Activated T-cell treated with anti-CD3 and anti-CD28 coated beads, Interleukin-2, amount 50 U/mL, for 24 hours (primary cell): ENCODE data around the gene EVA1A.

Experiments used
- DNase-seq: peaks from one replicate; pipeline ENCODE4 v3.0.0-alpha.2; 2020
- H3K27ac Mint-ChIP-seq: 2 replicates; pipeline ENCODE4 v1.8.0; 2020; ENCODE audit warnings: mild to moderate bottlenecking, mixed read lengths
- H3K27me3 Mint-ChIP-seq: 2 replicates; pipeline ENCODE4 v1.8.0; 2020; ENCODE audit warnings: mixed read lengths
- H3K36me3 Mint-ChIP-seq: 2 replicates; pipeline ENCODE4 v1.8.0; 2020; ENCODE audit warnings: low read depth, mixed read lengths
- H3K4me1 Mint-ChIP-seq: 2 replicates; pipeline ENCODE4 v1.8.0; 2020; ENCODE audit warnings: low read depth, mixed read lengths
- H3K4me3 Mint-ChIP-seq: 2 replicates; pipeline ENCODE4 v1.8.0; 2020; ENCODE audit warnings: mild to moderate bottlenecking, moderate library complexity, mixed read lengths
- H3K9me3 Mint-ChIP-seq: 2 replicates; pipeline ENCODE4 v1.8.0; 2020; ENCODE audit warnings: mixed read lengths

EVA1A gene

GRCh38 chr2:75524276-75524911 is 36.3 kb downstream of the EVA1A start:
- no peaks in the 10 kb centered on the region for H3K36me3 Mint-ChIP-seq
- no peaks in the 10 kb centered on the region for H3K9me3 Mint-ChIP-seq
- no peak for DNase-seq
- no peak overlapping the region for H3K27ac Mint-ChIP-seq
- H3K27me3 Mint-ChIP-seq, result peaks cover 36% of the 10 kb centered on the region
- peaks cover 5% of the 10 kb centered on the region for H3K4me1 Mint-ChIP-seq
- no peak overlapping the region for H3K4me3 Mint-ChIP-seq

GRCh38 chr2:75523313-75524275 is 37.1 kb downstream of the EVA1A start:
- H3K27ac Mint-ChIP-seq, result no peak overlapping the region
- H3K4me1 Mint-ChIP-seq, result peaks cover 5% of the 10 kb centered on the region
- no peak overlapping the region for H3K4me3 Mint-ChIP-seq
- H3K9me3 Mint-ChIP-seq, result no peaks in the 10 kb centered on the region
- no peaks in the 10 kb centered on the region for H3K36me3 Mint-ChIP-seq
- DNase-seq, result no peak
- H3K27me3 Mint-ChIP-seq, result peaks cover 36% of the 10 kb centered on the region

- Mint-ChIP-seq H3K4me3 (no peak overlapping the region), H3K27ac (no peak overlapping the region), H3K36me3 (no peaks in the 10 kb centered on the region), H3K9me3 (no peaks in the 10 kb centered on the region), H3K27me3 (peaks cover 35% of the 10 kb centered on the region), H3K4me1 (peaks cover 5% of the 10 kb centered on the region)
- no peak for DNase-seq
Measured at GRCh38 chr2:75522543-75523312, 38.0 kb downstream of the EVA1A start.

GRCh38 chr2:75521225-75521872 is 39.4 kb downstream of the EVA1A start:
- no peak for DNase-seq
- Mint-ChIP-seq H3K36me3 (no peaks in the 10 kb centered on the region), H3K9me3 (no peaks in the 10 kb centered on the region), H3K4me3 (no peak overlapping the region), H3K27me3 (peaks cover 32% of the 10 kb centered on the region), H3K27ac (no peak overlapping the region), H3K4me1 (peaks cover 5% of the 10 kb centered on the region)

GRCh38 chr2:75519843-75520242 is 40.9 kb downstream of the EVA1A start:
- no peaks in the 10 kb centered on the region for H3K36me3 Mint-ChIP-seq
- H3K27me3 Mint-ChIP-seq, result peaks cover 33% of the 10 kb centered on the region
- H3K4me1 Mint-ChIP-seq, result peaks cover 5% of the 10 kb centered on the region
- no peak overlapping the region for H3K4me3 Mint-ChIP-seq
- no peaks in the 10 kb centered on the region for H3K9me3 Mint-ChIP-seq
- no peak overlapping the region for H3K27ac Mint-ChIP-seq
- DNase-seq, result no peak

- Mint-ChIP-seq H3K4me1 (peaks cover 4% of the 10 kb centered on the region), H3K27me3 (peaks cover 33% of the 10 kb centered on the region), H3K27ac (no peak overlapping the region), H3K4me3 (no peak overlapping the region), H3K9me3 (no peaks in the 10 kb centered on the region), H3K36me3 (no peaks in the 10 kb centered on the region)
- no peak for DNase-seq
Measured at GRCh38 chr2:75518638-75519465, 41.9 kb downstream of the EVA1A start.

- Mint-ChIP-seq H3K27ac (no peak overlapping the region), H3K9me3 (peaks cover 2% of the 10 kb centered on the region), H3K36me3 (no peaks in the 10 kb centered on the region), H3K4me1 (no peaks in the 10 kb centered on the region), H3K27me3 (peaks cover 29% of the 10 kb centered on the region), H3K4me3 (no peak overlapping the region)
- DNase-seq, result no peak
Measured at GRCh38 chr2:75517547-75518230, 43.0 kb downstream of the EVA1A start.

GRCh38 chr2:75516378-75517360 is 44.1 kb downstream of the EVA1A start:
- H3K4me3 Mint-ChIP-seq, result no peak overlapping the region
- peaks cover 29% of the 10 kb centered on the region for H3K27me3 Mint-ChIP-seq
- no peak overlapping the region for H3K27ac Mint-ChIP-seq
- DNase-seq, result no peak
- no peaks in the 10 kb centered on the region for H3K4me1 Mint-ChIP-seq
- H3K9me3 Mint-ChIP-seq, result peaks cover 8% of the 10 kb centered on the region
- H3K36me3 Mint-ChIP-seq, result no peaks in the 10 kb centered on the region

- no peak overlapping the region for H3K27ac Mint-ChIP-seq
- no peaks in the 10 kb centered on the region for H3K4me1 Mint-ChIP-seq
Measured at GRCh38 chr2:75515584-75516368, 45.0 kb downstream of the EVA1A start.

GRCh38 chr2:75513616-75514170 is 47.0 kb downstream of the EVA1A start:
- Mint-ChIP-seq H3K36me3 (no peaks in the 10 kb centered on the region), H3K9me3 (peaks cover 14% of the 10 kb centered on the region), H3K4me1 (no peaks in the 10 kb centered on the region), H3K27ac (no peak overlapping the region), H3K27me3 (peaks cover 19% of the 10 kb centered on the region), H3K4me3 (no peak overlapping the region)
- no peak for DNase-seq

More at GRCh38 chr2:75515584-75516368, 45.0 kb downstream of the EVA1A start:
- Mint-ChIP-seq H3K36me3 (no peaks in the 10 kb centered on the region), H3K27me3 (peaks cover 29% of the 10 kb centered on the region), H3K4me3 (no peak overlapping the region), H3K9me3 (peaks cover 8% of the 10 kb centered on the region)
- no peak for DNase-seq

- Mint-ChIP-seq H3K36me3 (no peaks in the 10 kb centered on the region), H3K4me3 (no peak overlapping the region), H3K27ac (no peak overlapping the region), H3K9me3 (peaks cover 18% of the 10 kb centered on the region), H3K27me3 (peaks cover 11% of the 10 kb centered on the region), H3K4me1 (no peaks in the 10 kb centered on the region)
- DNase-seq, result no peak
Measured at GRCh38 chr2:75512455-75513212, 48.1 kb downstream of the EVA1A start.
